Upper lobe of right lung (tissue), 1 donor: Measurements from ENCODE around the gene PCSK5. TPM values are rescaled to one million over a fixed set of nuclear protein-coding genes. Genes with fewer than 3 reads are reported as not detected.

Source experiments
- ATAC-seq: fragments of 200-7000 bp; cut with Tn5 transposase; one replicate; pipeline ENCODE4 v1.9.1; 2020; ENCODE audit warnings: mild to moderate bottlenecking, moderate library complexity
- DNase-seq: peaks from one replicate; pipeline ENCODE4 v3.0.0-alpha.2; 2020
- H3K27ac ChIP-seq: fragments of 200-600 bp; one replicate; pipeline ENCODE4 v1.8.0; 2022
- H3K27me3 ChIP-seq: fragments of 200-600 bp; one replicate; pipeline ENCODE4 v1.8.0; 2022; ENCODE audit warnings: mild to moderate bottlenecking
- H3K36me3 ChIP-seq: fragments of 200-600 bp; one replicate; pipeline ENCODE4 v1.8.0; 2022
- H3K4me1 ChIP-seq: fragments of 200-600 bp; one replicate; pipeline ENCODE4 v1.8.0; 2022
- H3K4me3 ChIP-seq: fragments of 200-600 bp; one replicate; pipeline ENCODE4 v1.8.0; 2022; ENCODE audit warnings: mild to moderate bottlenecking
- H3K9me3 ChIP-seq: fragments of 200-600 bp; one replicate; pipeline ENCODE4 v1.8.0; 2022
- intact Hi-C: fragments of 100-400 bp; cut with DNase I; formaldehyde crosslinking; loops from one replicate; pipeline ENCODE4 v1.11.0; 2022
- long read RNA-seq: library from polyadenylated mRNA; unstranded; transcript quantifications from one replicate; pipeline ENCODE4 v2.0.0, GENCODE V29; 2021
- total RNA-seq: library from RNA; stranded (reverse); fragmentation: NEBNext Ultra II Directional; extraction: Animal tissue kit (Norgen Biotek cat#: 25700); gene quantifications from one replicate; pipeline ENCODE4 v1.2.1, GENCODE V29; 2021
- TF ChIP-seq, protein P1 (sequence below): fragments of 200-600 bp; IDR thresholded peaks from one replicate; pipeline ENCODE4 v1.8.0; 2022; ENCODE audit warnings: antibody characterized with exemption
- donor health status: DM: no; HTN: yes; CAD: no; lungs with severe emphysema.

The PCSK5 gene
- 18.1 TPM for total RNA-seq
- long read RNA-seq, full-length matches to known transcripts: 22 of 35 reads
- long read RNA-seq, partial matches to known transcripts: 3 of 35 reads
- long read RNA-seq, other reads (novel, unspliced or antisense): 10 of 35 reads

DNA sequence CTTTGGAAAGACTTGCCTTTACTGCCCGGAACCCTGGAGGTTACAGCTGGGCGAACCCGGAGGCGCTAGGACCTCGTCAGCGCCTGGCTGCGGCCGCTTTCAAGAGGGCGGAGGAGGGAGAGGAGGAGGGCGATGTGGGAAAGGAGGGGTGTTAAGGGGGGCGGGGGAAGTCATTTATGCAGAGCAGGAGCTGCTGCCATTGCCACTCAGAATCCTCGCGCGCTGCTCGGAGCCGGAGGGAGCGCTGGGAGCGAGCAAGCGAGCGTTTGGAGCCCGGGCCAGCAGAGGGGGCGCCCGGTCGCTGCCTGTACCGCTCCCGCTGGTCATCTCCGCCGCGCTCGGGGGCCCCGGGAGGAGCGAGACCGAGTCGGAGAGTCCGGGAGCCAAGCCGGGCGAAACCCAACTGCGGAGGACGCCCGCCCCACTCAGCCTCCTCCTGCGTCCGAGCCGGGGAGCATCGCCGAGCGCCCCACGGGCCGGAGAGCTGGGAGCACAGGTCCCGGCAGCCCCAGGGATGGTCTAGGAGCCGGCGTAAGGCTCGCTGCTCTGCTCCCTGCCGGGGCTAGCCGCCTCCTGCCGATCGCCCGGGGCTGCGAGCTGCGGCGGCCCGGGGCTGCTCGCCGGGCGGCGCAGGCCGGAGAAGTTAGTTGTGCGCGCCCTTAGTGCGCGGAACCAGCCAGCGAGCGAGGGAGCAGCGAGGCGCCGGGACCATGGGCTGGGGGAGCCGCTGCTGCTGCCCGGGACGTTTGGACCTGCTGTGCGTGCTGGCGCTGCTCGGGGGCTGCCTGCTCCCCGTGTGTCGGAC lies at the start of gene PCSK5:
TSS of gene PCSK5 (plus strand) at position 202 of the 805 bp plus-strand sequence. CDS start at position 711, 509 bp downstream.
- DNase-seq: peak; percentile 95

DNA sequence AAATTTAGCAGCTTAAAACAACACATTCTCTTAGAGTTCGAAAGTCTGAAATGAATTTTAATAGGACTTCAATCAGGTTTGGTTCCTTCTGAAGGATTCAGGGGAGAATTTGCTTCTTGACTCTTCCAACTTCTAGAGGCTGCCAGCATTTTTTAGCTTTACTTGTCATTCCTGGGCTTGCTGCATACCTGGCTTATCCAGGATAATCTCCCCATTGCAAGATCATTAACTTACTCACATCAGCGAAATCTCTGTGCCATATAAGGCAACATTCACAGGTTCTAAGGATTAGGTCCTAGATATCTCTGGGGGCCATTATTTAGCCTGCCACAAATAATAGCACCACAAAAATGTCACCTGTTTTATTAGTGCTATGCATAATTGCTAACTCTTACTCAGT lies 46.2 kb upstream of the PCSK5 start:
- TF ChIP-seq, protein P1, sequence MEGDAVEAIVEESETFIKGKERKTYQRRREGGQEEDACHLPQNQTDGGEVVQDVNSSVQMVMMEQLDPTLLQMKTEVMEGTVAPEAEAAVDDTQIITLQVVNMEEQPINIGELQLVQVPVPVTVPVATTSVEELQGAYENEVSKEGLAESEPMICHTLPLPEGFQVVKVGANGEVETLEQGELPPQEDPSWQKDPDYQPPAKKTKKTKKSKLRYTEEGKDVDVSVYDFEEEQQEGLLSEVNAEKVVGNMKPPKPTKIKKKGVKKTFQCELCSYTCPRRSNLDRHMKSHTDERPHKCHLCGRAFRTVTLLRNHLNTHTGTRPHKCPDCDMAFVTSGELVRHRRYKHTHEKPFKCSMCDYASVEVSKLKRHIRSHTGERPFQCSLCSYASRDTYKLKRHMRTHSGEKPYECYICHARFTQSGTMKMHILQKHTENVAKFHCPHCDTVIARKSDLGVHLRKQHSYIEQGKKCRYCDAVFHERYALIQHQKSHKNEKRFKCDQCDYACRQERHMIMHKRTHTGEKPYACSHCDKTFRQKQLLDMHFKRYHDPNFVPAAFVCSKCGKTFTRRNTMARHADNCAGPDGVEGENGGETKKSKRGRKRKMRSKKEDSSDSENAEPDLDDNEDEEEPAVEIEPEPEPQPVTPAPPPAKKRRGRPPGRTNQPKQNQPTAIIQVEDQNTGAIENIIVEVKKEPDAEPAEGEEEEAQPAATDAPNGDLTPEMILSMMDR: no peak
- Histone ChIP-seq H3K36me3 (no peaks in the 10 kb centered on the region), H3K27me3 (no peaks in the 10 kb centered on the region), H3K4me3 (no peak overlapping the region), H3K9me3 (no peaks in the 10 kb centered on the region), H3K27ac (no peak overlapping the region), H3K4me1 (no peaks in the 10 kb centered on the region)
- ATAC-seq: no peak
- intact Hi-C loops: no loop called here
- no peak for DNase-seq

More for the DNA sequence above, at the start of gene PCSK5:
- TF ChIP-seq, protein P1: peak; percentile 37
- Histone ChIP-seq H3K4me1 (peaks cover 20% of the 10 kb centered on the region), H3K27ac (peak within 1 kb of the TSS; percentile 85), H3K27me3 (no peaks in the 10 kb centered on the region), H3K9me3 (no peaks in the 10 kb centered on the region), H3K4me3 (peak within 1 kb of the TSS; percentile 79), H3K36me3 (no peaks in the 10 kb centered on the region)
- intact Hi-C loops: no loop called here
- ATAC-seq: peak; percentile 96

DNA sequence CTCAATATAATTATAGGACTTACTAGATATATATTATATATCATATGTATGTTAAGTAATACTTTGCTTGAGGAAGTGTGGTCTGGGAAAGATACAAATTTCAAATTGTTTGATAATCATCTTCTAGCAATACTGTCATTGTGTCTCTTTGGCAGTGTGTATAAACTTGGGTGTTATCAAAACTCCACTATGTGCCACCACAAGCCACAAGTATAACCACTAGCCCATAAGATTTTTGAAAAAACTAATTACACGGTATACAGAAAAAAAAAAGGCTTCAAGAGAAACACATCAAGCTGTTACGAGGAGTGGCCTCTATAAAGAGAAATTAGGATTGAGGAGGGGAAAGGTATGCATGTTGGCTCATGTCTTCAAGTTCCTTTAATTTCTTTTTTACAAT lies 44.7 kb upstream of the PCSK5 start:
- TF ChIP-seq, protein P1: no peak
- intact Hi-C loops: no loop called here
- H3K9me3 ChIP-seq: no peaks in the 10 kb centered on the region
- DNase-seq (no peak), ATAC-seq (no peak)
- H3K27me3 ChIP-seq: no peaks in the 10 kb centered on the region
- H3K4me3 ChIP-seq: no peak overlapping the region
- no peaks in the 10 kb centered on the region for H3K4me1 ChIP-seq
- no peaks in the 10 kb centered on the region for H3K36me3 ChIP-seq
- no peak overlapping the region for H3K27ac ChIP-seq

DNA sequence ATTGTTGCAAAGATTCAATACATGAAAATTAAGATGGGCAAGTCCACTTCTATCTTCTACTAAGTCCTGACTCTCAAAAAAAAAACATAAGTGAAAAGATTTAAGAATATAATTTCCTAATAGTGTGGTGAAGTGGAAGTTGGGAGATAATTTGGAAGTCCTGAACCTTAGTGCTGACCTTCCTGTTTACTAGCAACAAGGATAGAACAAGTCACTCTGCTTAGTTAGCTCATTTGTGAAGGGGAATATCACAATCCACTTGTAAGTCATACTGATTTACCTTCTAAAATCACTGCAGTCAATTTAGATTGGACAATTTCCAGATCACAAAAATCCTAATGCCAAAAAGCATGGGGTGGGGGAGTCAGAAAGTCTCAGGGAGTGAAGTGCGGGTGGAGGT lies 43.4 kb upstream of the PCSK5 start:
- Histone ChIP-seq H3K9me3 (no peaks in the 10 kb centered on the region), H3K27me3 (no peaks in the 10 kb centered on the region), H3K4me1 (no peaks in the 10 kb centered on the region), H3K36me3 (no peaks in the 10 kb centered on the region), H3K4me3 (no peak overlapping the region), H3K27ac (no peak overlapping the region)
- intact Hi-C loops: no loop called here
- TF ChIP-seq, protein P1: no peak
- ATAC-seq: no peak
- no peak for DNase-seq

DNA sequence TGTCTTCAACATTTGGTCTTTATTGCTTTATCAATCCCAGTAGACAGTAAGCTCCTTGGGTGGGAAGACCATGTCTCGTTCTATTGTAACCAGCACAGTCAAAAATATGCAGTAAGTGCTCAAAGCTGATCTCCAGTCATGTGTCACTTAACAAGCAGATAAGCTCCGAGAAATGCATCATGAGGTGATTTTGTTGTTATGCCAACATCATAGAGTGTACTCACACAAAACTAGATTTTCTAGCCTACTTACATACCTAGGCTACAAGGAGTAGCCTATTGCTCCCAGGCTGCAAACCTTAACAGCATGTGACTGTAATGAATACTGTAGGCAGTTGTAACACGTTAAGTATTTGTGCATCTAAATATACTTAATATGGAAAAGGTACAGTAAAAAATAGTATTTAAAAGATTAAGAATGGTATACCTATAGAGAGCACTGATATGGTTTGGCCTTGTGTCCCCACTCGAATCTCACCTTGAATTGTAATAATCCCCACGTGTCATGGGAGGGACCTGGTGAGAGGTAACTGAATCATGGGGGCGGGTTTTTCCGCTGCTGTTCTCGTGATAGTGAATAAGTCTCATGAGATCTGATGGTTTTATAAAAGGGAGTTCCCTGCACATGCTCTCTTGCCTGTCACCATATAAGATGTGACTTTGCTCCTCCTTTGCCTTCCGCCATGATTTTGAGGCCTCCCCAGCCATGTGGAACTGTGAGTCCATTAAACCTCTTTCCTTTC lies 39.8 kb upstream of the PCSK5 start:
- Histone ChIP-seq H3K4me1 (no peaks in the 10 kb centered on the region), H3K36me3 (no peaks in the 10 kb centered on the region), H3K27ac (no peak overlapping the region), H3K9me3 (no peaks in the 10 kb centered on the region), H3K27me3 (no peaks in the 10 kb centered on the region), H3K4me3 (no peak overlapping the region)
- DNase-seq (no peak), ATAC-seq (peak; percentile 68)
- TF ChIP-seq, protein P1: no peak
- intact Hi-C loops: no loop called here
